Measurements from ENCODE around the gene TBC1D8B.
"Not testable (repeated sequence)": the region's sequence is repeated elsewhere in the genome, so short reads cannot be mapped to it uniquely, and the experiment has no call there.

TBC1D8B gene

GRCh38 chrX:106812930-106813329 lies 10.5 kb downstream of the TBC1D8B start:
- H3K4me1 ChIP-seq (ENCODE audit: control insufficient read depth, insufficient read depth, low read length, poor library complexity, severe bottlenecking); H3K9me3 ChIP-seq (ENCODE audit: control insufficient read depth, low read length); H3K4me3 ChIP-seq (ENCODE audit: insufficient read depth, low read depth, low read length, poor library complexity, severe bottlenecking); H3K27ac ChIP-seq (ENCODE audit: insufficient read depth, low read length, poor library complexity, severe bottlenecking); DNase-seq; H3K36me3 ChIP-seq (ENCODE audit: control insufficient read depth, insufficient read depth, low read length); H3K27me3 ChIP-seq (replicated peaks; ENCODE audit: control insufficient read depth, insufficient read depth, low read length, poor library complexity, severe bottlenecking): not testable (repeated sequence)

GRCh38 chrX:106814093-106814492 lies 11.6 kb downstream of the TBC1D8B start:
- H3K27ac ChIP-seq (ENCODE audit: insufficient read depth, low read length, poor library complexity, severe bottlenecking); H3K36me3 ChIP-seq (ENCODE audit: control insufficient read depth, insufficient read depth, low read length); H3K4me3 ChIP-seq (ENCODE audit: insufficient read depth, low read depth, low read length, poor library complexity, severe bottlenecking); DNase-seq; H3K9me3 ChIP-seq (ENCODE audit: control insufficient read depth, low read length); H3K27me3 ChIP-seq (replicated peaks; ENCODE audit: control insufficient read depth, insufficient read depth, low read length, poor library complexity, severe bottlenecking); H3K4me1 ChIP-seq (ENCODE audit: control insufficient read depth, insufficient read depth, low read length, poor library complexity, severe bottlenecking): not testable (repeated sequence)

GRCh38 chrX:106862972-106863688 lies 60.7 kb downstream of the TBC1D8B start:
- no peak for DNase-seq

GRCh38 chrX:106863697-106864096 lies 61.2 kb downstream of the TBC1D8B start:
- Histone ChIP-seq H3K4me1 (ENCODE audit: control insufficient read depth, insufficient read depth, low read length, poor library complexity, severe bottlenecking) (no peaks in the 10 kb centered on the region), H3K36me3 (ENCODE audit: control insufficient read depth, insufficient read depth, low read length) (no peaks in the 10 kb centered on the region), H3K27ac (ENCODE audit: insufficient read depth, low read length, poor library complexity, severe bottlenecking) (no peak overlapping the region), H3K27me3 (replicated peaks; ENCODE audit: control insufficient read depth, insufficient read depth, low read length, poor library complexity, severe bottlenecking) (no peaks in the 10 kb centered on the region), H3K4me3 (ENCODE audit: insufficient read depth, low read depth, low read length, poor library complexity, severe bottlenecking) (no peak overlapping the region), H3K9me3 (ENCODE audit: control insufficient read depth, low read length) (no peaks in the 10 kb centered on the region)
- no peak for DNase-seq

More at GRCh38 chrX:106862972-106863688, 60.7 kb downstream of the TBC1D8B start:
- Histone ChIP-seq H3K9me3 (ENCODE audit: control insufficient read depth, low read length) (no peaks in the 10 kb centered on the region), H3K27ac (ENCODE audit: insufficient read depth, low read length, poor library complexity, severe bottlenecking) (no peak overlapping the region), H3K27me3 (replicated peaks; ENCODE audit: control insufficient read depth, insufficient read depth, low read length, poor library complexity, severe bottlenecking) (no peaks in the 10 kb centered on the region), H3K4me1 (ENCODE audit: control insufficient read depth, insufficient read depth, low read length, poor library complexity, severe bottlenecking) (no peaks in the 10 kb centered on the region), H3K36me3 (ENCODE audit: control insufficient read depth, insufficient read depth, low read length) (no peaks in the 10 kb centered on the region), H3K4me3 (ENCODE audit: insufficient read depth, low read depth, low read length, poor library complexity, severe bottlenecking) (no peak overlapping the region)

GRCh38 chrX:106872796-106873195 lies 70.3 kb downstream of the TBC1D8B start:
- H3K4me1 ChIP-seq (ENCODE audit: control insufficient read depth, insufficient read depth, low read length, poor library complexity, severe bottlenecking); H3K9me3 ChIP-seq (ENCODE audit: control insufficient read depth, low read length); H3K27me3 ChIP-seq (replicated peaks; ENCODE audit: control insufficient read depth, insufficient read depth, low read length, poor library complexity, severe bottlenecking); H3K4me3 ChIP-seq (ENCODE audit: insufficient read depth, low read depth, low read length, poor library complexity, severe bottlenecking); H3K27ac ChIP-seq (ENCODE audit: insufficient read depth, low read length, poor library complexity, severe bottlenecking); DNase-seq; H3K36me3 ChIP-seq (ENCODE audit: control insufficient read depth, insufficient read depth, low read length): not testable (repeated sequence)

- no peak for DNase-seq
- no peaks in the 10 kb centered on the region for H3K36me3 ChIP-seq (ENCODE audit: control insufficient read depth, insufficient read depth, low read length)
- H3K4me1 ChIP-seq (ENCODE audit: control insufficient read depth, insufficient read depth, low read length, poor library complexity, severe bottlenecking): no peaks in the 10 kb centered on the region
- no peaks in the 10 kb centered on the region for H3K27me3 ChIP-seq (replicated peaks; ENCODE audit: control insufficient read depth, insufficient read depth, low read length, poor library complexity, severe bottlenecking)
- no peak overlapping the region for H3K27ac ChIP-seq (ENCODE audit: insufficient read depth, low read length, poor library complexity, severe bottlenecking)
- no peaks in the 10 kb centered on the region for H3K9me3 ChIP-seq (ENCODE audit: control insufficient read depth, low read length)
- no peak overlapping the region for H3K4me3 ChIP-seq (ENCODE audit: insufficient read depth, low read depth, low read length, poor library complexity, severe bottlenecking)
Measured at GRCh38 chrX:106874075-106874474, 71.6 kb downstream of the TBC1D8B start.

- H3K4me1 ChIP-seq (ENCODE audit: control insufficient read depth, insufficient read depth, low read length, poor library complexity, severe bottlenecking): no peaks in the 10 kb centered on the region
- no peak overlapping the region for H3K27ac ChIP-seq (ENCODE audit: insufficient read depth, low read length, poor library complexity, severe bottlenecking)
- DNase-seq: no peak
Measured at GRCh38 chrX:106875151-106875550, 72.7 kb downstream of the TBC1D8B start.

GRCh38 chrX:106889468-106889867 lies 87.0 kb downstream of the TBC1D8B start:
- no peaks in the 10 kb centered on the region for H3K4me1 ChIP-seq (ENCODE audit: control insufficient read depth, insufficient read depth, low read length, poor library complexity, severe bottlenecking)
- H3K36me3 ChIP-seq (ENCODE audit: control insufficient read depth, insufficient read depth, low read length): no peaks in the 10 kb centered on the region
- H3K9me3 ChIP-seq (ENCODE audit: control insufficient read depth, low read length): no peaks in the 10 kb centered on the region
- no peak for DNase-seq
- H3K4me3 ChIP-seq (ENCODE audit: insufficient read depth, low read depth, low read length, poor library complexity, severe bottlenecking): no peak overlapping the region
- peaks cover 3% of the 10 kb centered on the region for H3K27me3 ChIP-seq (replicated peaks; ENCODE audit: control insufficient read depth, insufficient read depth, low read length, poor library complexity, severe bottlenecking)
- no peak overlapping the region for H3K27ac ChIP-seq (ENCODE audit: insufficient read depth, low read length, poor library complexity, severe bottlenecking)

More at GRCh38 chrX:106875151-106875550, 72.7 kb downstream of the TBC1D8B start:
- H3K27me3 ChIP-seq (replicated peaks; ENCODE audit: control insufficient read depth, insufficient read depth, low read length, poor library complexity, severe bottlenecking): no peaks in the 10 kb centered on the region
- H3K9me3 ChIP-seq (ENCODE audit: control insufficient read depth, low read length): no peaks in the 10 kb centered on the region
- H3K4me3 ChIP-seq (ENCODE audit: insufficient read depth, low read depth, low read length, poor library complexity, severe bottlenecking): no peak overlapping the region
- no peaks in the 10 kb centered on the region for H3K36me3 ChIP-seq (ENCODE audit: control insufficient read depth, insufficient read depth, low read length)

GRCh38 chrX:106891762-106892460 lies 89.4 kb downstream of the TBC1D8B start:
- Histone ChIP-seq H3K4me1 (ENCODE audit: control insufficient read depth, insufficient read depth, low read length, poor library complexity, severe bottlenecking) (no peaks in the 10 kb centered on the region), H3K4me3 (ENCODE audit: insufficient read depth, low read depth, low read length, poor library complexity, severe bottlenecking) (no peak overlapping the region), H3K36me3 (ENCODE audit: control insufficient read depth, insufficient read depth, low read length) (no peaks in the 10 kb centered on the region), H3K27me3 (replicated peaks; ENCODE audit: control insufficient read depth, insufficient read depth, low read length, poor library complexity, severe bottlenecking) (peaks cover 3% of the 10 kb centered on the region), H3K9me3 (ENCODE audit: control insufficient read depth, low read length) (no peaks in the 10 kb centered on the region), H3K27ac (ENCODE audit: insufficient read depth, low read length, poor library complexity, severe bottlenecking) (no peak overlapping the region)
- DNase-seq: no peak

GRCh38 chrX:106894392-106894909 lies 92.0 kb downstream of the TBC1D8B start:
- H3K4me1 ChIP-seq (ENCODE audit: control insufficient read depth, insufficient read depth, low read length, poor library complexity, severe bottlenecking): no peaks in the 10 kb centered on the region
- H3K27ac ChIP-seq (ENCODE audit: insufficient read depth, low read length, poor library complexity, severe bottlenecking): no peak overlapping the region
- no peaks in the 10 kb centered on the region for H3K9me3 ChIP-seq (ENCODE audit: control insufficient read depth, low read length)
- H3K27me3 ChIP-seq (replicated peaks; ENCODE audit: control insufficient read depth, insufficient read depth, low read length, poor library complexity, severe bottlenecking): peaks cover 3% of the 10 kb centered on the region
- DNase-seq: peak in 1 of 3 donors; percentile 17
- no peak overlapping the region for H3K4me3 ChIP-seq (ENCODE audit: insufficient read depth, low read depth, low read length, poor library complexity, severe bottlenecking)
- no peaks in the 10 kb centered on the region for H3K36me3 ChIP-seq (ENCODE audit: control insufficient read depth, insufficient read depth, low read length)
